Fibroblast of skin of back (primary cell): ENCODE results near the gene PSTPIP1.
A peak's percentile ranks its signal among the peaks of the same experiment; 100 is the strongest.

Experiments used
- DNase-seq: peaks from one replicate; pipeline ENCODE4 v3.0.0-alpha.2; 2013

The PSTPIP1 gene

GRCh38 chr15:77019521-77020331 lies 24.8 kb downstream of the PSTPIP1 start:
- DNase-seq: peak; percentile 40

GRCh38 chr15:77020348-77021087 lies 25.6 kb downstream of the PSTPIP1 start:
- DNase-seq: no peak

- DNase-seq: no peak
These were observed 26.2 kb downstream of the PSTPIP1 start for GRCh38 chr15:77021088-77021481.

GRCh38 chr15:77021803-77022381 lies 27.0 kb downstream of the PSTPIP1 start:
- peak; percentile 89 for DNase-seq

- DNase-seq: no peak
These were observed 28.0 kb downstream of the PSTPIP1 start for GRCh38 chr15:77022646-77023575.

- no peak for DNase-seq
These were observed 28.8 kb downstream of the PSTPIP1 start for GRCh38 chr15:77023576-77024272.

- peak; percentile 47 for DNase-seq
These were observed 29.6 kb downstream of the PSTPIP1 start for GRCh38 chr15:77024273-77025082.

GRCh38 chr15:77025083-77025901 lies 30.4 kb downstream of the PSTPIP1 start:
- DNase-seq: no peak

GRCh38 chr15:77025941-77026411 lies 31.1 kb downstream of the PSTPIP1 start:
- no peak for DNase-seq

GRCh38 chr15:77026501-77027110 lies 31.7 kb downstream of the PSTPIP1 start:
- no peak for DNase-seq

- no peak for DNase-seq
These were observed 32.3 kb downstream of the PSTPIP1 start for GRCh38 chr15:77027111-77027696.

GRCh38 chr15:77027697-77028450 lies 32.9 kb downstream of the PSTPIP1 start:
- no peak for DNase-seq

- no peak for DNase-seq
These were observed 33.7 kb downstream of the PSTPIP1 start for GRCh38 chr15:77028451-77029165.

GRCh38 chr15:77029166-77030047 lies 34.5 kb downstream of the PSTPIP1 start:
- DNase-seq: no peak

GRCh38 chr15:77030048-77030927 lies 35.4 kb downstream of the PSTPIP1 start:
- peak; percentile 17 for DNase-seq
